MCF 10A (cell line): Measurements from ENCODE around the gene TMEM17. TPM values are rescaled to one million over a fixed set of nuclear protein-coding genes. Genes with fewer than 3 reads are reported as not detected.
"Not testable (repeated sequence)": the region's sequence is repeated elsewhere in the genome, so short reads cannot be mapped to it uniquely, and the experiment has no call there.

Experiments used
- BruUV-seq: library from RNA; stranded (reverse); fragments of 400-500 nt; replicated peaks from 2 replicates; lab custom pipeline; 2021; lab: Mats Ljungman, UMichigan
- CTCF ChIA-PET: fragments of 300-600 bp; sonication (Branson Sonifier 250); formaldehyde crosslinking; extraction: SDS; loops from one replicate; lab custom pipeline; 2021; ENCODE audit warnings: antibody characterized with exemption, inconsistent platforms; lab: Yijun Ruan, JAX
- POLR2A ChIA-PET: fragments of 300-600, 350-650 bp; sonication (Branson Sonifier 250); formaldehyde crosslinking; extraction: SDS; loops from one replicate; lab custom pipeline; 2020; ENCODE audit warnings: antibody characterized with exemption, inconsistent platforms; lab: Yijun Ruan, JAX
- DNase-seq: peaks from one replicate; pipeline ENCODE4 v3.0.0-alpha.2; 2018; ENCODE audit not compliant: unreplicated experiment
- H3K27ac Mint-ChIP-seq: one replicate; pipeline ENCODE4 v1.8.0; 2022; ENCODE audit warnings: mild to moderate bottlenecking, low read depth, mixed read lengths; ENCODE audit not compliant: unreplicated experiment
- H3K27me3 Mint-ChIP-seq: one replicate; pipeline ENCODE4 v1.8.0; 2022; ENCODE audit warnings: mixed read lengths; ENCODE audit not compliant: insufficient read depth, unreplicated experiment
- H3K36me3 Mint-ChIP-seq: one replicate; pipeline ENCODE4 v1.8.0; 2022; ENCODE audit warnings: mild to moderate bottlenecking, moderate library complexity, mixed read lengths; ENCODE audit not compliant: insufficient read depth, unreplicated experiment
- H3K4me1 Mint-ChIP-seq: one replicate; pipeline ENCODE4 v1.8.0; 2022; ENCODE audit warnings: mixed read lengths; ENCODE audit not compliant: insufficient read depth, unreplicated experiment
- H3K4me3 Mint-ChIP-seq: one replicate; pipeline ENCODE4 v1.8.0; 2022; ENCODE audit warnings: mild to moderate bottlenecking, moderate library complexity, mixed read lengths; ENCODE audit not compliant: unreplicated experiment
- H3K9me3 Mint-ChIP-seq: one replicate; pipeline ENCODE4 v1.8.0; 2022; ENCODE audit warnings: mixed read lengths; ENCODE audit not compliant: unreplicated experiment
- intact Hi-C: fragments of 100-400 bp; cut with micrococcal nuclease; formaldehyde crosslinking; loops from 2 replicates; pipeline ENCODE4 v1.14.1; 2022
- total RNA-seq: library from RNA; stranded (reverse); gene quantifications from 2 replicates; pipeline ENCODE4 v1.2.3, GENCODE V29; 2022
- TF ChIP-seq, protein P1 (sequence below): fragments of 200-600 bp; IDR thresholded peaks from one replicate; pipeline ENCODE4 v1.8.0; 2022; ENCODE audit warnings: antibody characterized with exemption, mild to moderate bottlenecking; ENCODE audit not compliant: unreplicated experiment

TMEM17 gene
- total RNA-seq, 1 experiment from 2014 or later: 2.6 TPM

DNA sequence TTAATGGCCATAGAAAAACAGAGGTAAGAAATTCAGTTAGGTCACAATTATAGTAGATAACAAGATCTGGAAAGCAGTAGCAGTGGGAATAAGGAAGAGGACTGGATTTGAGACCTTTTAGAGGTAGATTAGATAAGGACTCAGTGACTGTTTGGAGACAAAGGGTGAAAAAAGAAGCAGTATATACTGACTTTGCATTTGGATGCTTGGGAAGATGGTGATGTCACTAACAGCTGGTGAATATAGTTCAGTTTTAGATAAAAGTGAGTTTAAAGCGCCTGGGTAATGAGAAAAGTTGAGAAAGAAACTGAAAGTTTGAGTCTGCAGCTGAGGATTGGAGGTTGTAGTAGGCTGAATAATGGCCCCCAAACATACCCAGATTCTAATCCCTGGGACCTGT, 32.8 kb upstream of the TMEM17 start:
- intact Hi-C loops: no loop called here
- Mint-ChIP-seq H3K27ac (no peak overlapping the region), H3K4me1 (no peaks in the 10 kb centered on the region), H3K36me3 (no peaks in the 10 kb centered on the region), H3K4me3 (no peak overlapping the region), H3K9me3 (peaks cover 11% of the 10 kb centered on the region), H3K27me3 (no peaks in the 10 kb centered on the region)
- no TSS peak for BruUV-seq
- TF ChIP-seq, protein P1, sequence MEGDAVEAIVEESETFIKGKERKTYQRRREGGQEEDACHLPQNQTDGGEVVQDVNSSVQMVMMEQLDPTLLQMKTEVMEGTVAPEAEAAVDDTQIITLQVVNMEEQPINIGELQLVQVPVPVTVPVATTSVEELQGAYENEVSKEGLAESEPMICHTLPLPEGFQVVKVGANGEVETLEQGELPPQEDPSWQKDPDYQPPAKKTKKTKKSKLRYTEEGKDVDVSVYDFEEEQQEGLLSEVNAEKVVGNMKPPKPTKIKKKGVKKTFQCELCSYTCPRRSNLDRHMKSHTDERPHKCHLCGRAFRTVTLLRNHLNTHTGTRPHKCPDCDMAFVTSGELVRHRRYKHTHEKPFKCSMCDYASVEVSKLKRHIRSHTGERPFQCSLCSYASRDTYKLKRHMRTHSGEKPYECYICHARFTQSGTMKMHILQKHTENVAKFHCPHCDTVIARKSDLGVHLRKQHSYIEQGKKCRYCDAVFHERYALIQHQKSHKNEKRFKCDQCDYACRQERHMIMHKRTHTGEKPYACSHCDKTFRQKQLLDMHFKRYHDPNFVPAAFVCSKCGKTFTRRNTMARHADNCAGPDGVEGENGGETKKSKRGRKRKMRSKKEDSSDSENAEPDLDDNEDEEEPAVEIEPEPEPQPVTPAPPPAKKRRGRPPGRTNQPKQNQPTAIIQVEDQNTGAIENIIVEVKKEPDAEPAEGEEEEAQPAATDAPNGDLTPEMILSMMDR: no peak
- POLR2A ChIA-PET: no interaction called here
- CTCF ChIA-PET: no interaction called here
- no peak for DNase-seq

DNA sequence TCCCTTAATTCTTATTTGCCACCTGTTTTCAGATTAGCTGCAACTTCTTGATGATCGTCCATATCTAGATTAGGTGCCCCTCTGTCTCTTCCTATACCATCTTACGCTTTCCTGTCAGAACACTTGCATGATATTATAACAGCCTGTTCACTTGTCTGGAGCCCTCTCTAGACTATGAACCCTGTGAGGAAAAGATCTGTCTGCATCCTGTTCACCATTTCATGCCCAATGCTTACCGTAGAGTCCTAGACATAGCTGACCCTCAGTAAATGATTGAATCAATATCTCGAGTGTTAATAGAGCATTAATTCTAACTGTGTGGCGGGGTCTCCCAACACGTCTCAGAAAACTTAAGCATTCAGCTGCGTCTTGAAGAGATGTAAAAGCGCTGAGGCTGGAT, 31.8 kb upstream of the TMEM17 start:
- H3K9me3 Mint-ChIP-seq: peaks cover 11% of the 10 kb centered on the region
- no peak for DNase-seq
- ChIA-PET POLR2A (no interaction called here), CTCF (interaction anchor here (1.7 kb wide), 1 partner anchor 20 kb away, joined by 3 read pairs; no protein-coding TSS in a partner anchor)
- H3K4me3 Mint-ChIP-seq: no peak overlapping the region
- intact Hi-C loops: no loop called here
- no peaks in the 10 kb centered on the region for H3K36me3 Mint-ChIP-seq
- no peak overlapping the region for H3K27ac Mint-ChIP-seq
- TF ChIP-seq, protein P1: no peak
- no TSS peak for BruUV-seq
- no peaks in the 10 kb centered on the region for H3K4me1 Mint-ChIP-seq
- no peaks in the 10 kb centered on the region for H3K27me3 Mint-ChIP-seq

DNA sequence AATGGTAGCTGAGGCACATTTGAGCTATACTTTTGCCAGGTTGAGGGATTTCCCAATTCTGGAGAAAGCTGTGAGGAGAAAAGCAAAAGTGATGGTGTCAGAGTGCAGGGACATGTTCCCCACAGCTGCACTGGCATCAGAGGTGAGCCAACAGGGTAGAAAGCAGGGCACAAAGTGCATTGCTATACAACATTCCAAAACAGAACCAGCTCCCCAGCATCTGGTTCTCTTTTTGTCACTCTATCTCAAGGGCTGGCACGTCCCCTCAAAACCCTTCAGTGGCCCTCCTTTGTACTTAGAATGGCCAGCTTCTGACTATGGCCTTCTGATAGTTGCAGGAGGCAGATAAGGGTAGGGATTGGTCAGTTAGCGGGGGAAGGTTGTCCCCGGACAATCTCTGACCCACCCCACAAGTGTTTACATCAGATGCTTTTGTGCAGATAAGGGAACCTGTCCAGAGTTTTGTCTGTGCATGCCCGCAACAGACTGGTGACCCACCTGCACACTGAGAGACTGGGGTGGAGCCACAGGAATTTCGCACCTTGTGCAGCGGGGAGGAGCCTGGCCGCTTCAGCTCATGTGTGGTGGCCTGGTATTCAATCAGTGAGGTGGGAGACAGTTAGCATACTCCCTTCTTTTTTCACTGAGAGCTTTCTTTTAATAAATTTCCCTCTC, 31.0 kb upstream of the TMEM17 start:
- ChIA-PET POLR2A (interaction anchor here (0.6 to 1.6 kb wide), 3 partner anchors 41 to 166 kb away, joined by 3 to 5 read pairs (median 5); no protein-coding TSS in a partner anchor), CTCF (interaction anchor here (1.7 kb wide), 1 partner anchor 21 kb away, joined by 3 read pairs; no protein-coding TSS in a partner anchor)
- Mint-ChIP-seq H3K27me3 (no peaks in the 10 kb centered on the region), H3K36me3 (no peaks in the 10 kb centered on the region), H3K27ac (no peak overlapping the region), H3K4me1 (no peaks in the 10 kb centered on the region), H3K4me3 (no peak overlapping the region), H3K9me3 (peaks cover 11% of the 10 kb centered on the region)
- no peak for DNase-seq
- BruUV-seq: no TSS peak
- intact Hi-C loops: no loop called here
- TF ChIP-seq, protein P1: no peak

DNA sequence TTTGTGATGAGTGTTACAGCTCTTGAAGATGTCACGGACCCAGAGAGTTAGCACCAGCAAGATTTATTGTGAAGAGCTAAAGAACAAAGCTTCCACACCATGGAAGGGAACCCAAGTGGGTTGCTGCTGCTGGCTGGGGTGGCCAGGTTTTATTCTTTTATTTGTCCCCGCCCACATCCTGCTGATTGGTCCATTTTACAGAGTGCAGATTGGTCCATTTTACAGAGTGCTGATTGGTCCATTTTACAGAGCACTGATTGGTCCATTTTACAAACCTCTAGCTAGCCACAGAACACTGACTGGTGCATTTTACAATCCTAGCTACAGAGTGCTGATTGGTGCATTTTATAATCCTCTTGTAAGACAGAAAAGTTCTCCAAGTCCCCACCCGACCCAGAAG, 29.5 kb upstream of the TMEM17 start:
- BruUV-seq, H3K4me1 Mint-ChIP-seq, DNase-seq, H3K36me3 Mint-ChIP-seq, intact Hi-C loops, POLR2A ChIA-PET, H3K4me3 Mint-ChIP-seq, H3K27ac Mint-ChIP-seq, H3K27me3 Mint-ChIP-seq: not testable (repeated sequence)
- peaks cover 11% of the 10 kb centered on the region for H3K9me3 Mint-ChIP-seq
- CTCF ChIA-PET: interaction anchor here (0.9 to 1.0 kb wide), 2 partner anchors 17 to 27 kb away, joined by 3 read pairs; no protein-coding TSS in a partner anchor
